HCT116 (cell line): ENCODE data around the gene LRRC51.

Experiments used
- EZH2 ChIP-seq: fragments of 200-600 bp; sonication (generic); IDR thresholded peaks from 2 replicates; pipeline ENCODE4 v1.6.1; 2017; ENCODE audit warnings: antibody characterized with exemption, mixed run types
- JUND ChIP-seq: IDR thresholded peaks from 2 replicates; pipeline ENCODE4 v1.6.1; 2012
- POLR2A ChIP-seq: IDR thresholded peaks from 2 replicates; pipeline ENCODE4 v1.7.0; 2011; ENCODE audit warnings: borderline replicate concordance; ENCODE audit not compliant: insufficient read depth, insufficient read length; ENCODE audit errors: extremely low read depth
- POLR2AphosphoS5 ChIP-seq: IDR thresholded peaks from 2 replicates; pipeline ENCODE4 v1.6.1; 2011; ENCODE audit warnings: mild to moderate bottlenecking, low read depth, low read length, moderate library complexity
- RAD21 ChIP-seq: IDR thresholded peaks from 2 replicates; pipeline ENCODE4 v1.6.1; 2012; ENCODE audit warnings: low read depth, mild to moderate bottlenecking
- SIN3A ChIP-seq: IDR thresholded peaks from 2 replicates; pipeline ENCODE4 v1.6.1; 2012; ENCODE audit warnings: low read depth
- SP1 ChIP-seq: IDR thresholded peaks from 2 replicates; pipeline ENCODE4 v1.6.1; 2012; ENCODE audit warnings: low read depth
- SRF ChIP-seq: IDR thresholded peaks from 2 replicates; pipeline ENCODE4 v1.6.1; 2012; ENCODE audit warnings: low read depth
- YY1 ChIP-seq: IDR thresholded peaks from 2 replicates; pipeline ENCODE4 v1.6.1; 2011; ENCODE audit warnings: low read length, low read depth, moderate library complexity, mild to moderate bottlenecking; ENCODE audit not compliant: insufficient replicate concordance; ENCODE audit errors: extremely low read depth
- ZFX ChIP-seq: fragments of 450-650 bp; IDR thresholded peaks from 2 replicates; pipeline ENCODE4 v1.6.1; 2017
- ZNF274 ChIP-seq: fragments of 200-500 bp; sonication (Bioruptor generic); IDR thresholded peaks from 2 replicates; pipeline ENCODE4 v1.6.1; 2014; ENCODE audit warnings: mild to moderate bottlenecking, low read depth, low read length, inconsistent platforms
- TF ChIP-seq, protein P1 (sequence below), 3 experiments: fragments of 200-600 bp in 1 of 3; sonication (generic) in 1 of 3; IDR thresholded peaks in 2 of 3; conservative IDR thresholded peaks in 1 of 3; 2 replicates each; pipeline ENCODE4 v1.5.1; 2012 to 2017; ENCODE audit warnings: low read depth in 2 of 3, low read length in 2 of 3, antibody characterized with exemption in 1 of 3, borderline replicate concordance in 1 of 3, control low read depth in 1 of 3, mild to moderate bottlenecking in 1 of 3, mixed read lengths in 1 of 3, mixed run types in 1 of 3, moderate library complexity in 1 of 3; ENCODE audit not compliant: insufficient read depth in 1 of 3
- TF ChIP-seq, protein P2 (sequence below): IDR thresholded peaks from 2 replicates; pipeline ENCODE4 v1.6.1; 2012; ENCODE audit warnings: low read depth
- TF ChIP-seq, protein P3 (sequence below): IDR thresholded peaks from 2 replicates; pipeline ENCODE4 v1.6.1; 2012

DNA sequence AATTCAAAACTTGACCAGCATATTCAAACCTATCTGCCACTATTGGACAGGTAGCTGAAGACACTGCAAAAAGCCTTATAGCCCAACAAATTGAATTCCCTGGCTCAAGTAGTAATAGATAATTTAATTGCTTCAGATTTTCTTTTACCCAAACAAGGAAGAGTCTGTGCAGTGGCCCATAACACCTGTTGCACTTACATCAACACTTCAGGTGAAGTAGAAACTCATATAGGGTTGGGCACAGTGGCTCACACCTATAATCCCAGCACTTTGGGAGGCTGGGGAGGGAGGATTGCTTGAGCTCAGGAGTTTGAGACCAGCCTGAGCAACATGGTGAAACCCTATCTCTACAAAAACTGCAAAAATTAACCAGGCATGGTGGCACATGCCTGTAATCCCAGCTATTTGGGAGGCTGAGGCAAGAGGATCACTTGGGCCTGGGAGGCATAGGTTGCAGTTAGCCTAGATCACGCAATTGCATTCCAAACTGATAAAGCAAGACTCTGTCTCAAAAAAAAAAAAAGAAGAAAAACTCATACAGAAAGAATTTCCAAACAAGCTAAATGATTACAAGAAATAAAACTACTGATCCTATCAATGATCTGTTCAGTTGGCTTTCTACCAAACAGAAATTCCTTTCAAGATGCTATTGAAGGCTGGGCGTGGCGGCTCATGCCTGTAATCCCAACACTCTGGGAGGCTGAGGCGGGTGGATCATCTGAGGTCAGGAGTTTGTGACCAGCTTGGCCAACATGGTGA lies 64.3 kb downstream of the LRRC51 start:
- TF ChIP-seq ZFX (no peak), EZH2 (no peak), SRF (no peak), POLR2AphosphoS5 (no peak), SP1 (no peak), POLR2A (no peak), JUND (no peak), ZNF274 (no peak), RAD21 (no peak), YY1 (no peak), SIN3A (no peak)
- TF ChIP-seq, protein P1, sequence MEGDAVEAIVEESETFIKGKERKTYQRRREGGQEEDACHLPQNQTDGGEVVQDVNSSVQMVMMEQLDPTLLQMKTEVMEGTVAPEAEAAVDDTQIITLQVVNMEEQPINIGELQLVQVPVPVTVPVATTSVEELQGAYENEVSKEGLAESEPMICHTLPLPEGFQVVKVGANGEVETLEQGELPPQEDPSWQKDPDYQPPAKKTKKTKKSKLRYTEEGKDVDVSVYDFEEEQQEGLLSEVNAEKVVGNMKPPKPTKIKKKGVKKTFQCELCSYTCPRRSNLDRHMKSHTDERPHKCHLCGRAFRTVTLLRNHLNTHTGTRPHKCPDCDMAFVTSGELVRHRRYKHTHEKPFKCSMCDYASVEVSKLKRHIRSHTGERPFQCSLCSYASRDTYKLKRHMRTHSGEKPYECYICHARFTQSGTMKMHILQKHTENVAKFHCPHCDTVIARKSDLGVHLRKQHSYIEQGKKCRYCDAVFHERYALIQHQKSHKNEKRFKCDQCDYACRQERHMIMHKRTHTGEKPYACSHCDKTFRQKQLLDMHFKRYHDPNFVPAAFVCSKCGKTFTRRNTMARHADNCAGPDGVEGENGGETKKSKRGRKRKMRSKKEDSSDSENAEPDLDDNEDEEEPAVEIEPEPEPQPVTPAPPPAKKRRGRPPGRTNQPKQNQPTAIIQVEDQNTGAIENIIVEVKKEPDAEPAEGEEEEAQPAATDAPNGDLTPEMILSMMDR (IDR thresholded peaks at IDR 0.05 in 2 of 3, conservative IDR thresholded peaks at IDR 0.05 in 1 of 3; ENCODE audit: borderline replicate concordance in 1 of 3, insufficient read depth in 1 of 3, low read depth in 2 of 3, low read length in 2 of 3): no peak
- TF ChIP-seq, protein P2, sequence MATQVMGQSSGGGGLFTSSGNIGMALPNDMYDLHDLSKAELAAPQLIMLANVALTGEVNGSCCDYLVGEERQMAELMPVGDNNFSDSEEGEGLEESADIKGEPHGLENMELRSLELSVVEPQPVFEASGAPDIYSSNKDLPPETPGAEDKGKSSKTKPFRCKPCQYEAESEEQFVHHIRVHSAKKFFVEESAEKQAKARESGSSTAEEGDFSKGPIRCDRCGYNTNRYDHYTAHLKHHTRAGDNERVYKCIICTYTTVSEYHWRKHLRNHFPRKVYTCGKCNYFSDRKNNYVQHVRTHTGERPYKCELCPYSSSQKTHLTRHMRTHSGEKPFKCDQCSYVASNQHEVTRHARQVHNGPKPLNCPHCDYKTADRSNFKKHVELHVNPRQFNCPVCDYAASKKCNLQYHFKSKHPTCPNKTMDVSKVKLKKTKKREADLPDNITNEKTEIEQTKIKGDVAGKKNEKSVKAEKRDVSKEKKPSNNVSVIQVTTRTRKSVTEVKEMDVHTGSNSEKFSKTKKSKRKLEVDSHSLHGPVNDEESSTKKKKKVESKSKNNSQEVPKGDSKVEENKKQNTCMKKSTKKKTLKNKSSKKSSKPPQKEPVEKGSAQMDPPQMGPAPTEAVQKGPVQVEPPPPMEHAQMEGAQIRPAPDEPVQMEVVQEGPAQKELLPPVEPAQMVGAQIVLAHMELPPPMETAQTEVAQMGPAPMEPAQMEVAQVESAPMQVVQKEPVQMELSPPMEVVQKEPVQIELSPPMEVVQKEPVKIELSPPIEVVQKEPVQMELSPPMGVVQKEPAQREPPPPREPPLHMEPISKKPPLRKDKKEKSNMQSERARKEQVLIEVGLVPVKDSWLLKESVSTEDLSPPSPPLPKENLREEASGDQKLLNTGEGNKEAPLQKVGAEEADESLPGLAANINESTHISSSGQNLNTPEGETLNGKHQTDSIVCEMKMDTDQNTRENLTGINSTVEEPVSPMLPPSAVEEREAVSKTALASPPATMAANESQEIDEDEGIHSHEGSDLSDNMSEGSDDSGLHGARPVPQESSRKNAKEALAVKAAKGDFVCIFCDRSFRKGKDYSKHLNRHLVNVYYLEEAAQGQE: no peak
- TF ChIP-seq, protein P3, sequence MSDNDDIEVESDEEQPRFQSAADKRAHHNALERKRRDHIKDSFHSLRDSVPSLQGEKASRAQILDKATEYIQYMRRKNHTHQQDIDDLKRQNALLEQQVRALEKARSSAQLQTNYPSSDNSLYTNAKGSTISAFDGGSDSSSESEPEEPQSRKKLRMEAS: no peak
